IPS-NIHi7 (cell line): ENCODE results near the gene NPY.
"Not testable (repeated sequence)": the region's sequence is repeated elsewhere in the genome, so short reads cannot be mapped to it uniquely, and the experiment has no call there.

Experiments
- DNase-seq: peaks from one replicate; pipeline ENCODE4 v3.0.0; 2012; ENCODE audit warnings: mixed read lengths; ENCODE audit errors: extremely low spot score

NPY gene

DNA sequence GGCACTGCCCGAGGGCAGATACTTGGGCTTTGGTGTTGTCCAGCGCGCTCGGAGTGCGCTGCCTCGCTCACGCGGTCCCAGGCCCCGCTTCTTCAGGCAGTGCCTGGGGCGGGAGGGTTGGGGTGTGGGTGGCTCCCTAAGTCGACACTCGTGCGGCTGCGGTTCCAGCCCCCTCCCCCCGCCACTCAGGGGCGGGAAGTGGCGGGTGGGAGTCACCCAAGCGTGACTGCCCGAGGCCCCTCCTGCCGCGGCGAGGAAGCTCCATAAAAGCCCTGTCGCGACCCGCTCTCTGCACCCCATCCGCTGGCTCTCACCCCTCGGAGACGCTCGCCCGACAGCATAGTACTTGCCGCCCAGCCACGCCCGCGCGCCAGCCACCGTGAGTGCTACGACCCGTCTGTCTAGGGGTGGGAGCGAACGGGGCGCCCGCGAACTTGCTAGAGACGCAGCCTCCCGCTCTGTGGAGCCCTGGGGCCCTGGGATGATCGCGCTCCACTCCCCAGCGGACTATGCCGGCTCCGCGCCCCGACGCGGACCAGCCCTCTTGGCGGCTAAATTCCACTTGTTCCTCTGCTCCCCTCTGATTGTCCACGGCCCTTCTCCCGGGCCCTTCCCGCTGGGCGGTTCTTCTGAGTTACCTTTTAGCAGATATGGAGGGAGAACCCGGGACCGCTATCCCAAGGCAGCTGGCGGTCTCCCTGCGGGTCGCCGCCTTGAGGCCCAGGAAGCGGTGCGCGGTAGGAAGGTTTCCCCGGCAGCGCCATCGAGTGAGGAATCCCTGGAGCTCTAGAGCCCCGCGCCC is at the start of gene NPY:
Gene NPY, plus strand, starts transcription at position 294 of the 802 bp plus-strand sequence. CDS start 1,051 bp downstream, outside the sequence.
- peak; percentile 38 for DNase-seq

DNA sequence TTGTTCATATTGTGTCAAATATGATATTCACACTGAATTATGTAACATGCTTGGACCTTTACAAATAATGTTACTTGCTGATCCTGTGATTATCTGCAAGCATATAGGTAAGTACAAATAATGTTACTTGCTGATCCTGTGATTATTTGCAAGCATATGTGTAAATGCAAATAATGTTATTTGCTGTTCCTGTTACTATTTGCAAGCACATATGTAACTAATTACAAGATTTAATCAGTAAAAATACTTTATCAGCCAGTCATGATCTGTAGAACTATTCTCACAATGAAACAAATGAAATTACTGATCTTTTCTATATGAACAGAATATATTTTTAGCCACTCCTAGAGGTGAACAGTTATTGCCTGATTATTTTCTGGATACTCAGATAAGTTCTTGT is 44.7 kb upstream of the NPY start:
- no peak for DNase-seq

DNA sequence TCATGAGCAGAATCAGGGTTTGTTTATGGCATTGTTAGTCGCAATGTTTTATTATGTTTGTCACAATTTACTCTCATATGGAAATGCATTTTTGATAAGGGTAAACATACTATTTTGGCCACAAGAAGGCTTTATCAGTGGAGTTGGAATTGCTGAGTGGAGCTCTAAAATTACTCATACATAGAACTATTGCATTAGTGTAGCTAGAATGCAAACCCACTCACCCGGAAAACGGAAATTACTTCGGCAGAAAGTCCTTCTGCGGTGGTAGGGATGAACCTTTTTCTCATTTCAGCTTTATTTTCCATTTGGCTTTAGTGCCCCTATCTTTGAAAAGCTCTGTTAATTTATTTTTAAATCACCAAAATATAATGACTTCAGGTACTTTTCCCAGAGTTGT is 42.8 kb upstream of the NPY start:
- no peak for DNase-seq

DNA sequence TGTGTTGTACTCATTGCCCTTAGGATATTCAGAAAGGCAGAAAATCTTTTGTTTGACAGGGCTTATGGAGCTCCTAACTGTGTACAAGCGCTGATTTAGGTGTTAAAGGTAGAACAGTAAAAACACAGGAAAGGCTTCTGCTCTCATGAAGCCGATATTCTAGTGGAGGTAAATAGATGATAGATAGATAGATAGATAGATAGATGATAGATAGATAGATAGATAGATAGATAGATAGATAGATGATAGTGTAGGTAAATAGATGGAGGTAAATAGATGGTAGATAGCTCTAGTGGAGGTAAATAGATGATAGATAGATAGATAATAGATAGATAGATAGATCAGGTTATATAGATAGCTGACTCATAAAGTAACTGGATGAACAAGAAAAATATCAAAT is 39.4 kb upstream of the NPY start:
- DNase-seq: no peak

DNA sequence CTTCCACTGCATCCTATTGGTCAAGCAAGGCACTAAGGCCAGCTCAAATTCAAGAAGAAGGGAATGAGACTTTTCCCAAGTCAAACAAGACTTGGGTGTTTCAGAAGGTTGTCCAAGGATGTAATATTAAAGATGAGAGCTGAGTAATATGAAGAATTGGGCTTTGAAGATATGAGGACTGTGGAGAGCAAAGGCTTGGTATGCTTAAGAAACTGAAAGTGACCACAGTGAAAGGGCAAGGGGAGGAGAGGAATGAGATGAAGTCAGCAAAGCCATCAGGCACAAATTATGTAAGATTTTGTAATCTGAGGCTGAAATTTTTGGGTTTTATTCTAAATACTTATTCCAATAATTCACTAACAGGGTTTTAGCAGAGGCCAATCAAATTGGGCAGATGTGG is 38.6 kb upstream of the NPY start:
- no peak for DNase-seq

DNA sequence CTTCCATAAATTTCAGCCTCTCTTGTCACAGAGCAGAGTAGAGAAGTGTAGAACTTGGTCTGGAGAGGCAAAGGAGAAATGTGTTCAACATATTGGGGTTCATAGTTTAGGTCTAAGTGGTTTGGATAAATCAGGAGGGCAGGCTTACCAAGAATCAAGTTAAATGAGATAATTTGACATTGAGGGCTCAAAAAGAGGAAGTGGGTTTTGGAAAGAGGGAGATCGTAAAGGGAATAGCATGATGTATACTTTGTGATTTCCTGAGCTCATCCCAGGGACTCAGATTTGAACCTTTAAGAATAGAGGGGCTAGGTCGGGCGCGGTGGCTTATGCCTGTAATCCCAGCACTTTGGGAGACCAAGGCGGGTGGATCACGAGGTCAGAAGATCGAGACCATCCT is 34.7 kb upstream of the NPY start:
- DNase-seq: no peak

DNA sequence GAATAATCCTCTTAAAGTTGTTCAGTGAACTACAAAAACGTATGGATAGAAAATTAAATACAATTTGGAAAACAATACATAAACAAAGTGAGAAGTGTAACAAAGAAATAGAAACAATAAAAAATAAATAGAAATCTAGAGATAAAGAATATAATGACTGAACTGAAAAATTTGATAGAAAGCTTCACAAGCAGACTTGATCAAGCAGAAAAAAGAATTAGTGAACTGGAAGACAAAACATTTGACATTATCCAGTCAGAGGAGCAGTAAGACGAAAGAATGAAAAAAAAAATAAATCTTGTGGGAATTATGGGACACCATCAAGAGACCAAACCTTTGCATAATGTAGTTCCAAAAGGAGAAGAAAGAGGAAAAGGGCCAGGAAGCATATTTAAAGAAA is 32.4 kb upstream of the NPY start:
- no peak for DNase-seq

DNA sequence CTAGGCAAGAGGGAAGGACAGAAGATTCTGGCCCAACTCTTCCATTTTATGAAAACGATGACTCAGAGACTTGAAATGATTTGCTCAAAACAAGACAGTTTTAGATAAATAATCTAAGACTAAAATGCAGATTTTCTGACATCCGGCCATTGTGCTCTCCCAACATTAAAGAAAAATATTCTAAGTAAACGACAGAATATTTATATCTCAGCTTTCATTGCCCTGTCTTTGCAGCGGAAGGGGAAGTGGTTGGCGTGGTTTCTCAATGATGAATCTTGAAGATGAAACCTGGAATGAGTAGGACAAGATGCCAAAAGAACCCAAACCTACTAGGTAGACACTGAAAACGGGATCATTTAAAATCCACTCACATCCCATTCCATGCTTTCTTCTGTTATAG is 28.9 kb upstream of the NPY start:
- no peak for DNase-seq

DNA sequence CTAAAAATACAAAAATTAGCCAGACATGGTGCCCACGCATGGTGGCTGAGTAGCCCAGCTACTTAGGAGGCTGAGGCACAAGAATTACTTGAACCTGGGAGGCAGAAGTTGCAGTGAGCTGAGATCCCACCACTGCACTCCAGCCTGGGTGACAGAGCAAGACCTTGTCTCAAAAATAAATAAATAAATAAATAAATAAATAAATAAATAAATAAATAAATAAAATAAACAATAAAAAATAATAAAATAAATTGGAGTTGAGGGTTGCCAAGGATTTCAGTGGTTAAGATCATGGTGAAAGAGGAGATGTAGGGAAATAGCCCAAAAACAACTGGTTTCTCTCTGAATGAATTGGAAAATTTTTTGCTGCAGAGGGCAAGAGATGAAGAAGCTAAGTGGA is 25.7 kb upstream of the NPY start:
- DNase-seq: not testable (repeated sequence)

DNA sequence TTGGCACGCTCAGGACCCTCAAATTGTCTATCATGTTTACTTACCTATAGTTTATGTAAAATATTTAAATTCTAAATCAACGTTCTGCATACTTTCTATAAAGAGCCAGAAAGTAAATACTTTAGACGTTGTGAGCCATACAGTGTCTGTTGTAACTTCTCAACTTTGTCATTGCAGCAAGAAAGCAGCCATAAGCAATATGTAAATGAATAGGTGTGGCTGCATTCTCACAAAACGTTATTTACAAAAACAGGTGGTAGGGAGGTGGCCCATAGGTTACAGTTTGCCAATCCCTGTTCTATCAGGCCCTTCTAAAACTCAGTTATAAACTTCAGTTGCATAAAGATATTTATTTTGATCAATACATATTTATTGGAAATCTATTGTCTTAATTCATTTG is 12.1 kb upstream of the NPY start:
- DNase-seq: no peak

DNA sequence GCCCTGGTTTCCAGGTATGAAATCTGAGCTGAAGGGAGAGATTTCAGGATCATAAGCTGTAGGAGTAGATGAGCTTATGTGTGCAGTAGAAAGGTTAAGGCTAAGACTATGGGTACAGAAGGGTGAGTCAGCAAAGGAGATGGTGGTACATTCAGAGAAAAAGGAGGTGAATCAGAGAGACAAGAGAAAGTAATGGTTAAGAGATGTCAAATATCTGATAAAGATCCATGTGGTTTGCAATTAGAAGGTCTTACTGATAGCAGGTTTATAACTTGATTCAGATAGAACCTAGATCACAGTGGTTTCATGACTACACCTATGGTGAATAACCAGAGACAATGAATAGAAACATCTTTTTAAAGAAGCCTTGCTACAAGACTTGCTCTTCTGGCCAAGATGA is 4.5 kb upstream of the NPY start:
- DNase-seq: no peak

DNA sequence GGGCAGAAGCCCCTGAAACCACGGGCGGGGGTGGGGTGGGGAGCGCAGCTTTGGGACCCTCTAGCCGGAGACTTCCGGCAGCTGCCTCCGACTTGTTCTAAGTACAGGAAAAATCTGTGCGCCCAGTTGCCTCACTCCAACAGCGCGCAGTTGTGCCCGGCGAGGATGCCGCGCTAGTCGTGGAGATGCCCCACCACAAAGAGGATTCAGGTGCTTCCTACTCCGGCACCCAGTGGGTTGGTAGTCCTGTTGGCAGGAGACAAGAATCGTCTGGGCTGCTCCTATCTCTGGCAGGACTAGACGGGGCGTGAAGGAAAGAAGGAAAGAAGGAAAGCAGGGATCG is 465 bp upstream of the NPY start:
- DNase-seq: no peak

DNA sequence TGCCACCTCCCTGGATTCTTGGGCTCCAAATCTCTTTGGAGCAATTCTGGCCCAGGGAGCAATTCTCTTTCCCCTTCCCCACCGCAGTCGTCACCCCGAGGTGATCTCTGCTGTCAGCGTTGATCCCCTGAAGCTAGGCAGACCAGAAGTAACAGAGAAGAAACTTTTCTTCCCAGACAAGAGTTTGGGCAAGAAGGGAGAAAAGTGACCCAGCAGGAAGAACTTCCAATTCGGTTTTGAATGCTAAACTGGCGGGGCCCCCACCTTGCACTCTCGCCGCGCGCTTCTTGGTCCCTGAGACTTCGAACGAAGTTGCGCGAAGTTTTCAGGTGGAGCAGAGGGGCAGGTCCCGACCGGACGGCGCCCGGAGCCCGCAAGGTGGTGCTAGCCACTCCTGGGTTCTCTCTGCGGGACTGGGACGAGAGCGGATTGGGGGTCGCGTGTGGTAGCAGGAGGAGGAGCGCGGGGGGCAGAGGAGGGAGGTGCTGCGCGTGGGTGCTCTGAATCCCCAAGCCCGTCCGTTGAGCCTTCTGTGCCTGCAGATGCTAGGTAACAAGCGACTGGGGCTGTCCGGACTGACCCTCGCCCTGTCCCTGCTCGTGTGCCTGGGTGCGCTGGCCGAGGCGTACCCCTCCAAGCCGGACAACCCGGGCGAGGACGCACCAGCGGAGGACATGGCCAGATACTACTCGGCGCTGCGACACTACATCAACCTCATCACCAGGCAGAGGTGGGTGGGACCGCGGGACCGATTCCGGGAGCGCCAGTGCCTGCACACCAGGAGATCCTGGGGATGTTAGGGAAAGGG is 913 bp downstream of the NPY start:
- peak; percentile 65 for DNase-seq

DNA sequence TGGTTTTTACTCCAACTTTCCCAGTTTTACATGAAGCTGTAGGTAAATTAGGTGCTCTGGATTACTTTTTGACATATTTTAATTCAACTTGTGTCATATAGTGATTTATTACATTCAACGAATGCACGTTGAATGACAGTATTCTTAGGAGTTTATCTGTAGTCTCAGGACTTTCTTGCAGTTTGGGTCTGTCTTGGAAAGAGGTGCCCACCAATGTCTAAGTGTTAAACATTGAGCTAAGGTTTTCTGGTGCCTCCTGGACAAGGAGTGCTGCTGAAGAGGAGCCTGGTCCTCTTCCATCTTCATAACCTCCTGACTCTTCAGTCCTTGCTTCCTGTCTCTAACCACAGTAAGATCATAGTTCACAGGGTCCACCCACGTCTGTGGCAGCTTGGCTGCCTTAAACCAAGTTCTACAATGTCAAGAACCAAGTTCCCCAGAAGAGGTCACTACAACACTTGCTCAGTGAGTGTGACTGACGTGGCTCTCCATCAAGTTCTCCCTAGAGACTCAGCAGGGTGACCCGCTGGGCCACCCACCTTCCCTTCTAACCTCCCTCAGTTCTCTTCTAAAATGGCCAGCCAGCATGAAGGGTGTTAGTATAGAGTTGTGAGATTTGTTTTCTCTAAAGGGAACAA is 6.1 kb downstream of the NPY start:
- peak; percentile 67 for DNase-seq

DNA sequence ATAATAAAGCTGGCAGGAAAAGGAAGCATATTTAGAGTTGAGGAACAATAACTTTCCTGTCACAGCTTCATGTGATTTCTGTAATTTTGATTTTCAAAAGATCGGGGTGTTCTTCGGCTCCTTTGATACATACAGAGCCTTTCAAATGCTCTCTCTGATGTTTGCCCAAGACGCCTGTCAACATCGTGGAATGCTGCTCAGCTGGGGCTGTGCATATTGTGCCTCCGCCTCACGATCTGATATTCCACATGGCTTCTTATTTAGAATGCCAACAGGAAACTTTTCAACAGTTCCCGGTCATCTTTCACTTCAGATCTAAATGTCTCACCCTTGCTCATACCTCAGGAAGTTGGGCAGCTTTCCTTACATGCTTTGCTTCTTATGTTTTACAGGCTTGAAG is 7.3 kb downstream of the NPY start:
- DNase-seq: no peak

DNA sequence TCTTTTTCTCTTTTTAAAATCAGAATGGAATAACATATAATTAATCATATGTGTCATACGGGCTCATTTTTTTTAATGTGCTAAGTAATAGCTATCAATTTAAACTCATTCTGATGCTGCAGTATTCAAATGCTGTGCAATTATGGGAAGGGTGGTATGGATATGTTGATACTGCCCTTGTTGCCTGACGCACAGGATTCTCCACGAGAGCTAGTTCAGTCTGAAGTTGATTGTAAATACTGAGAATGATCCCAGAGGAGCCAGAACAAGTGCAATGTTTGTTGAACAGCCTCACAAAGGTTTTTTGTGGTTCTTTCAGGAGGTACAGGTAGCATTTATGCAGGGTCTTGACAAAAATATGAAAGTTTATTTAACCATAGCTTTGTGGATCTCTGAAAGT is 13.4 kb downstream of the NPY start:
- no peak for DNase-seq

DNA sequence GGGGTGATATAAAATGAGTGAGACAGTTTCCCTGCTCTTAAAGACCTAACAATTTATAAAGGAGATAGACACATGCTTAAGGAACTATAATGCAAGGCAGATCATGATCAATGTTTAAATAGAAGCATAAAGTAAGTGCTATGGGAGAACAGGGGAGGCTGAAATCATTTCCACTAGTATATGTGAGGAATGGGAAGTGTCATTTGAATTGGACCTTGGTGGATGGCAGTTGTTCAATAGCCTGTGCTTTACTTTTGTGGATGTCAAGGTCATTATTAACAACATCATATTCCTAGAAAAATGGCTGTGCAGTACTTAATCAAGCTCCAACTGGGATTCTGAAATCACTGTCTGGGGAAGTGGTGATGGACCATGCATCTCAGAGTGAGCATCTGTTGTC is 14.7 kb downstream of the NPY start:
- DNase-seq: no peak

DNA sequence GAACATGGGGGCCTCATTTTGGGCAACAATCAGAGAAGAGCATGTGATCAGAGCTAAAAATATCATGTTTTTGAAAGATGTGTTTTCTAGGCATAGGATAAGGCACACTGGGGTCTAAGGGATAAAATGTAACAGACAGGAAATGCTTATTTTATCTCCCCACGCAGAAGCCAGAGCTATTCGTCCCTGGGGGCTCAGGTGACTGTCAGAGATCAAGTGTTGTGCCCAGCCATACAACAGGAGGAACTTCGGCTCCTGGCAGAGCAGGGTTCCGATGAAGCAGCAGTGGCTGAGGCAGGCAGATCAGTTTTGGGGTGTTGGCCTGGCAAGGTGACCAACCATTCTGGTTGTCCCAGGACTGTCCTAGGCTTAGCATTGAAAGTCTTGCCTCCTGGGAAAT is 15.2 kb downstream of the NPY start:
- no peak for DNase-seq

DNA sequence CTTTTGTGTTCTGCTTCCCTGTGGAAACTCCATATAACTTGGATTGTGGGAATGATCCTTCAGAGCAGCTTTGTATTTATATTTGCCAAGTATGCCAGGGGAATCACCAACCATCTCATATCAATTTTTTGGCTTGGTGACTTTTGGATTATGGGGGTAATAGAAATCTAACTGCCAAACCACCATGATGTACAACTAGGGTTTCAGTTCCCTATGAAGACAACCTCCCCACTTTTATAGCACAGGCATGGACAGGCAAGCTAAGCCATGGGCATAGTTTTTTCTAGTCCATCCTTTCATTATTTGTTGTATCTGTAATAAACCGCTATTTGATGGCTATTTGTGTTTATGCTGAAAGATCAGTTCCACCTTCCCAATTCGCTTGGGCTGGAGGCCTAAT is 17.7 kb downstream of the NPY start:
- no peak for DNase-seq

DNA sequence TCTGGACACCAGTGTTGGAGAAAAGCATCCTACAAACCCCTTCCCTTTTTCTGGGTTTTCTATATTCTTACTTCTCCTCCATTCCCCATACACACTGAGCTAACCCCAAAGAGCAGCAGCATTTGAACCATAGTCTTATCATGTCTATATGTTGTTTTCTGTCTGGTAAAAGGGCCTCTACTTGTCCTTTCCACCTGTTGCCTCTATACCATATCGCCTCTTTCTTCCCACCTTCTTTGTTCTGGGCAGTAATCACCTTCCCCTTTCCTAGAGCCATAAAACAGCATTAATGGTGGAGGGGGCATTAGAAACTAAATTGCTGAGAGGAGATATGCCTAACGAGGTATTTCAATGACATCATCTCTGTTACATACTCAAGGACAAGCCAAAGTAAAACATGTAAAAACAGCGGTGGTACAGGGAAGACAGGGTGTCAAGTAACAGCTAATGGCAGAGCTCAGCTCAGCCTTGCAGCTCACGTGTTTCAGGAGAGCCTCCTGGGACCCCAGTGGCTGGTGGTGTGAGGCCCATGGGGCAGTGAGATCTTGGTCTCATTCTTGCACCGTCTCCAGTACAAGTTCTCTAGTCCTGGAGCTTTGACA is 20.6 kb downstream of the NPY start:
- DNase-seq: no peak

DNA sequence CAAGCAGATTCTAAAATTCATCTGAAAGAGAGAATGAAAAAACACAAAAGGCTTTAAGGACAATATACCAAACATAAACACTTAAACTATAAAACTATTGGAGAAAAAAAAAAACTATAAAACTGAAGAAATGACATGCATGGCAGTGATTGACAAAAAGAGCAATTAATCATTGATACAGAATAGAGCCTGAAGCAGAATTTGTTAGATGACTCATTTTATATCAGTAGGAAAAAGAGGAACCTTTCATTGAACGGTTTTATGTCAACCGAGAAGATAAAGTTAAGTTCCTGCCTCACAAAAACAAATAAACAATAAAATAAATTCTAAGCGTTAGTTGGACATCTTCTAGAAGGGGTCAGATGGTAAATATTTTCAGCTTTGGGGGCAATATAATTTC is 23.3 kb downstream of the NPY start:
- no peak for DNase-seq

DNA sequence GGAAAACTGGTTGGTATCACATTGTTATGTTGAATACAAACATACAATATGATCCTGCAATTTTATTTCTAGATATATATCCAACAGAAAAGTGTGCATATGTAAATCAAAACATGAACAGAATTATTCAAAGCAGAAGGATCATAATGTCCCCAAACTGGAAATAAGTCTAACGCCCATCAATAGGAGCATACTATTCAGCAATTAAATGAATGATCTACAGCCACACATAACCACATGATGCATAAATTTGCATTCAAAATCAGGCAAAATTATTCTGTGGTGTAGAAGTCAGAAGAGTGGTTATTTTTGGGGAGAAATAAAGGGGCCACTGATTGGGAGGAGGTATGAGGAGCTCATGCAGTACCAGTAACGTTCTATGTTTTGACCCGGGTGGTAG is 28.6 kb downstream of the NPY start:
- DNase-seq: no peak

DNA sequence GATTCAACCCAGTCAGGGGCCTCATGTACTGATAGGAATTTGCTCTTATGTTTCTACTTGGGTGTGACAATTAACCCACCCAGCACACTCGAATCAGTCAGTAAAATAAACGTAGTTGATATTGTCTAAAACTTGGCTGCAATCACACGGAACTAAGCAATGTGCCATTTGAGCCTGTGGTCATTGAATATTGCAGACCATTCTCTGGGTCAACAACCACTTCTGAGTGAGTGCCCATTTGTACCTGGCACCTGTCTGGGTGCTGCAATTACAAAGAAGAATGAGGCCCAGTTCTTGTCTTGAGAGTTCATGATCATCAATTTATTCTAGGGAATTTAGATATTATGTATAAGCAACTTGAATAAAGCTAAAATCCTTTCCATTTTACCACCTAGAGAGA is 29.8 kb downstream of the NPY start:
- DNase-seq: no peak
